Activated CD4-positive, alpha-beta T cell treated with anti-CD3 and anti-CD28 coated beads for 24 hours (primary cell): Measurements from ENCODE around the gene MYO15A.
A peak's percentile ranks its signal among the peaks of the same experiment; 100 is the strongest.

Source experiments
- DNase-seq, 2 donors: peaks; one replicate each; pipeline ENCODE4 v3.0.0-alpha.2; 2020; ENCODE audit warnings: low read depth in 2 of 2

The MYO15A gene

DNA sequence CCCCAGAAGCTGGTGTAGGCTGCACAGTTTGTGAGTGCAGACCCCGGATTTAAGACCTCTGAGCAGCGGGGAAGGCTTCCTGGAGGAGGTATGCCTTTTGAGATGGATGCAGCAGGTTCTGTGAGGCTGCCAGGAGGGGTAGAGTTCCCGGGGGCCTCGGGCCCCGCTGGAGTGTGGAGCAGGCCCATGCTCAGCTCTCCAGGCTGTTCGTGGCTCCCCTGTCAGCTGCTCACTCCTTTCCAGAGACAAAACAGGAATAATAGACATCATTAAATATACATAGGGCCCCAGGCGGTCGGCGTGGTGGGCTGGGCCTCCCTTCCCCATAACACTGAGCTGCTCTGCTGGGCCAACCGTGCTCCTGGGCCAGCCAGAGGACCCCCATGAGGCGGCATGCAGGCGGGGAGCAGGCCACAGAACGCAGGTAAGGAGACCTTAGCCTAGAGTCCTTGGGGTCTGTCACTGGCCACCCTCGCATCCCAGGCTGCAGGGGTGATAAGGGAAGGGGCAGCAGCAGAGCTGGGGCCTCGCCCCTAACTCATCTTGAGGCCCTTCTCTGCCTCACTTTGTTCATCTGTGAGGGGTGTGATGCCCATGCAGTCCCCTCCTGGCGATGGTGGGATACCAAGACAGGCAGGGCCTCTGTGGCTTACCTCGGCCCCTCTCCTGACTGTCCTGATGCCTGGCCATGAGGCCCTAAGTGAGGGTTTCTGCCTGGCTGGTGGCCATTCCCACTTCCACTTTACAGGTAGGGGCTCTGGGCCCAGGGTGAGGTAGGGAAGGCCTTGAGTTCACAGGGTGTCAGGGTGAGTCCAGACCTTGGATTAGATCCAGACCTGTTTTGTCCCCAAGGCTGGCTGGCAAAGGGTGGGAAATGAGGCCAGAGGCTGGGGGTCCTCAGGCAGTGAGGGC, at the start of gene MYO15A:
Gene MYO15A (plus strand): TSS at position 356 of the 912 bp plus-strand sequence. CDS start 10,045 bp downstream, outside the sequence.
- DNase-seq = no peak

- no peak for DNase-seq
These were observed 49.3 kb upstream of the MYO15A start for GRCh38 chr17:18059283-18059682.

DNA sequence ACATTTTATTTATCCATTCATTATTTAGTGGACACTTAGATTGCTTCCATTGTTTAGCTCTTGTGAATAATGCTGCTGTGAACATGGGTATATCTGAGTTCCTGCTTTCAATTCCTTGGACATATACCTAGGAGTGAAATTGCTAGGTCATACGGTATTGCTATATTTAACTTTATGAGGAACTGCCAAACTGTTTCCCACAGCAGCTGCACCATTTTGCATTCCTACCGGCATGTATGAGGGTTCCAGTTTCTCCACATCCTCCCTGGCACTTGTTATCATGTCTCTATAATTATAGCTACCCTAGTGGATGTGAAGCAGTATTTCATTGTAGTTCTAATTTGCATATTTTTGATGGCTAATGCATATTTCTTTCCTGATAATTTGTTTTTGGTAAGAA, 44.5 kb upstream of the MYO15A start:
- no peak for DNase-seq

DNA sequence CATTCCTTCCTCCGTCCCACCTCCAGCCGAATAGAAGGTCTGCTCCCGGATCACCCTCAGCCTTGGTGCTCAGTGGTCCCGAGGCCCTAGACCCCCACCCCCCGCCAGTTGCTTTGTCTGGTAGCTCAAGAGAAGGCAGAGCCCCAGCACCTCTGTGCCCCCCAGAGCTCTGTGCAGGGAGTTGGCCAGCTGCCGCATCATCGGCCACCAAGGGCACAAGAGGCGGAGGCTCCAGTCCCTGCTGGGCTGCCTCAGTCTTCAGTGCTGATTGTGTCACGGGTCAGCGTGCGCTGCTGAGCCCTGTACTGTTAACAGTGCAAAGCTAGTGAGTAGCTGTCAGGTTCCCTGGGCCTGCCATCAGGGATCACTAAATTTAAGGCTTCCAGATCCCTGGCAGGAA, 43.0 kb upstream of the MYO15A start:
- DNase-seq = no peak

GRCh38 chr17:18066866-18067265, 41.7 kb upstream of the MYO15A start:
- DNase-seq = no peak

GRCh38 chr17:18069101-18069500, 39.5 kb upstream of the MYO15A start:
- DNase-seq = no peak

- no peak for DNase-seq
These were observed 37.7 kb upstream of the MYO15A start for GRCh38 chr17:18070861-18071340.

GRCh38 chr17:18071751-18072150, 36.8 kb upstream of the MYO15A start:
- no peak for DNase-seq

DNA sequence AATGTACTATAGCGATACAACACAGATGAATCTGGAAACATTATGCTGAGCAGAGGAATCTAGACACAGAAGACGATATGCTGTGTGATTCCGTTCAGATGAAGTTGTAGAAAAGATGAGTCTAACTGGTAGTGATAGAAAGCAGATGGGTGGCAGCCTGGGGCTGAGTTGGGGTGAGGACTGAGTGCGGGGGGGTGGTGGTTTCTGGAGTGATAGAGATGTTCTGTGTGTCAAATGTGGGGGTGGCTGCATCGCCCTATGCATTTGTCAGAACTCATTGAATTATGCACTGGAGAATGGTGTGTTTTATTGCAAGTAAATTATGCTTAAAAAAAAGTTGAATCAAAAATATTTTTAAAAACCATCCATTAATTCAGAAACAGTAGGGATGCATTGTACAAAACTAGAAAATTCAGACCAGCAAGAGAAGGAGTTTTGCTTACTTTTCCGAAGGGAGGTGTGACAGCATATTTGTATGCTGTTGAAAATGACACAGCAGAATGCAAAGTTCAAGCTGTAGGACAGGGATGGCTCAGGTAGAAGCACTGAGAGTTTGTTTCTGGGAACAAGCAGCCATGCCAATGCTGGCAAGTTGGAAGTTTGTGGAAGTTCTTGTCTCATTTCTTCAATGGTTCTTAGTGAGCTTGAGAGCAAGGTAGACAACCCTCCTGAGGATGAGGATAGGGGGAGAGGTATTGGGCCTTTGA, 33.8 kb upstream of the MYO15A start:
- DNase-seq = no peak

- DNase-seq = no peak
These were observed 31.6 kb upstream of the MYO15A start for GRCh38 chr17:18076936-18077335.

GRCh38 chr17:18079543-18079942, 29.0 kb upstream of the MYO15A start:
- no peak for DNase-seq

DNA sequence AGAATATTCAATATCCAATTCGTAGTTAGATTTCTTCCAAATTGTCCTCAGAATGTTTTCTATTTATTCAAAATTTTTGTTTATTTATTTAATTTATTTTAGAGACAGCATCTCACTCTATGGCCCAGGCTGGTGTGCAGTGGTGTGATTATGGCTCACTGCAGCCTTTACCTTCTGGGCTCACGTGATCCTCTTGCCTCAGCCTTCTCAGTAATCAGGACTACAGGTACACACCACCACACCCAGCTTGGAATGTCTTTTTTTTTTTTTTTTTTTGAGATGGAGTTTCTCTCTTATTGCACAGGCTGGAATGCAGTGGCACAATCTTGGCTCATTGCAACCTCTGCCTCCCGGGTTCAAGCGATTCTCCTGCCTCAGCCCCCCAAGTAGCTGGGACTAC, 24.3 kb upstream of the MYO15A start:
- DNase-seq = no peak

DNA sequence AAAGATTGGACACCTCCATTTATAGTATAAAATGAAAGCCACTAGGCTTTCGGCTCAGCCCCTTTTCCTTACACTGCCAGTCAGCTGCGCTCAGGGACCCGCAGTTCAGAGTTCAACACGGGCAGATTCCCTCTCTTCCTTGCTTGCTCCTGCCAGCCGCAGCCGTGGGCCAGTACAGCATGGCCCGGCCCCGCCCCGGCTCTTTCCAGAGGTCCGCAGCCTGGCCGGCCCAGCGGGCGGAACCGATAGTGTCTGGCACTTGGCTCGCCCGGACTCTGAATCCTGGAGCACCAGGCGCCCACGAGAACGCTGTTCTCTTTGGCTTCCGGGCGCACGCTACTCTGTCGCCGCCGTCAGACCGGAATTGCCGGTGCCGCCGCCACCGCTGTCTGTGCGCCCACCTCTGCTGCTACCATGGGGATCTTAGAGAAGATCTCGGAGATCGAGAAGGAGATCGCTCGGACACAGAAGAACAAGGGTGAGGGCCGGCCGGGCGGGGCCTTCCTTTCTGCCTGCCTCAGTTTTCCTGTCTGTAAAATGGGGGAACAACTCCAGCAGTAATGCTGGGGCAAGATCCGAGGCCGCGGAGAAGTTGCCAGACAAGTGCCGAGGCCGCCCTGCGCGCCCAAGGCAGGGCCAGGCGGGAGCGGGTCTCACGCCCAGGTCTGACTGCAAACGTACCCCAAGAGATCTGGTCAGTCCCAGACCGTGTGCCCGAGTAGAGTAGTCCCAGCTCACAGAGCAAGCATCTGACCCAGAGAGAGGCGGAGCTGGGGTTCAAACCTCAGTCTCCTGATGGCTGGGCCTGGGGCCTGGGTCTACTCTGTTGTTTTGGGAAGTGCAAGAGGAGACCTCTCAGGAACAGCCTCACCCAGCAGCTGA, 20.7 kb upstream of the MYO15A start, which contains the start of gene DRG2:
Gene DRG2 (plus strand): TSS at position 339 of the 882 bp plus-strand sequence. CDS start 76 bp downstream, at position 415.
- DNase-seq = peak; percentile 81 to 90

- no peak for DNase-seq
These were observed 18.9 kb upstream of the MYO15A start for GRCh38 chr17:18089613-18090012.

DNA sequence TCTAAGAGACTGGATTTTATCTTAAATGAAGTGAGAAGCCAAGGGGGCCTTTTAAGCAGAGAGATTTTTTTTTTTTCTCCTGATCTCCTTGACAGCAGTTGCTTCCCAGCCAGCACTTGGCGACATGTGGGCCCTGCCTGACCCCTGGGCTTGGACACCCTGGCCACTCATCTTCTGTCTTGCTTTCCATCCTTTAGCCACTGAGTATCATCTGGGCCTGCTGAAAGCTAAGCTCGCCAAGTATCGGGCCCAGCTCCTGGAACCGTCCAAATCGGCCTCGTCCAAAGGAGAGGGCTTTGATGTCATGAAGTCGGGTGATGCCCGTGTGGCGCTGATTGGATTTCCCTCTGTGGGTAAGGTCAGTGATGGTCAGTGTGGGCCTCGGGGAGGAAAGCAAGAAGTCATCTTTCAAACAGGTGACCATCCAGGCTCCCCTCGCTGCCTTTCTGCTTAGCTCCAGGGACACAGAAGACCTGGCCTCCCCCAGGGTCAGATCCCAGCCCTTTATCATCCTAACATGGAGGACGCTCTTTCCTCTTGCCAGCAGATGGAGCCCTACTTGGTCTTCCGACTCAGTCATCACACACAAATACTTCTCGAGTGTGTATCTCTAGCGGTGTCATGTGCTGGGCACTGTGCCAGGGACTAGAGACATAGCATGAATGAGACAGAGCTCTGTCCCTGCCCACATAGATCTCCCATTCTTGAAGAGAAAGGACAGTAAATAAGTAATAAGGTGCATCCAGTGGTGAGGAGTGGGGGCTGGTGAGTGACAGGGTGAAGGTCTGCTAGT, 14.7 kb upstream of the MYO15A start:
- DNase-seq = no peak

DNA sequence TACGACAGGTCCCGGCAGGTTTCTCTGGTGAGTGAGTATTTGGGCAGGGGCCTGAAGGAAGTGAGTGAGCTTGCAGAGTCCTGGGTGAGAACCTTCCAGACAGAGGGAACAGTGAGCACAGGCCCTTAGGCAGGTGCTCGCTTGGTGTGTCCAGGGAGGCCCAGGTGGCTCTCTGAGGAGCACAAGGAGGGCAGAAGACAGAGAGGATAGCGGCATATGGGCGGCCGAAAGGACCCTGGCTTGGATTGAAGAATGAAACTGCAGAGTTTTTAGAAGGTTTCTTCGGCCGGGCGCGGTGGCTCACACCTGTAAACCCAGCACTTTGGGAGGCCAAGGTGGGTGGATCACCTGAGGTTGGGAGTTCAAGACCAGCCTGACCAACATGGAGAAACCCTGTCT, 14.1 kb upstream of the MYO15A start:
- DNase-seq = no peak

GRCh38 chr17:18099516-18099915, 9.0 kb upstream of the MYO15A start:
- DNase-seq = no peak

- no peak for DNase-seq
These were observed 7.9 kb upstream of the MYO15A start for GRCh38 chr17:18100616-18101015.

DNA sequence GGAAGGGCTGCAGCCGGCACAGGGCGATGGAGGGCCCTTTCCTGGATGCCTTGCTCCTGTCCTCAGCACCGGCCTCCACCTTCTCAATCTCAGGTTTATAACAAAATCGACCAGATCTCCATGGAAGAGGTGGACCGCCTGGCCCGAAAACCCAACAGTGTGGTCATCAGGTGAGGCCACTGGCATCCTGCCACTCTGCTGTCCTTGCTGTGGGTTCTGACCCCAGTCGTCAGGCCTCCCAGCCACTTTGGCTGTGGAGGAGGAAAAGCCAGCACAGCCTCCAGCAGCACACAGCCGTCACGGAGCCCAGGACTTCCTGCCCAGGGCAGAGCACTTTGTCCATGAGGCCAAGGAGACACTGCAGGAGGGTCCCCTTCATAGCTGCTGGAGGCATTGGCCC, 6.7 kb upstream of the MYO15A start:
- no peak for DNase-seq

DNA sequence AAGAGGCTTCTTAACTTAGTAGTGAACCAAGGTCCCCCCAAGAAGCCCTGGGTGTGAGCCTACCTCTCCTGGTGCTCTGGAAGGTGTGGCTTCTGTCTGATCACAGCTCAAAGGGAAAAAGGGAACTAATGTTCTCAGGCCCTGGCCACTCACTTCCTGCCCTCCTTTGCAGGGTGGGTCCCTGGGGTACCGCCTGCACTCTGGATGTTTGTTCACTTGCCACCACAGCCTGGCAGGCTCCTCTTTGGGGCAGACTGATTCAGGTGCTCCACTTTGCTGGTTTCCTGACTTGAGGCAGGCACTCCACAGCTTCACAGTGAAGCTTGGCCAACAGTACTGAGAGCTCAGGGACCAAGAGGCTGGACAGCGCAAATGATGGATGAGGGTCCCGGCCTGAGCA, 5.9 kb upstream of the MYO15A start:
- DNase-seq = no peak

GRCh38 chr17:18105027-18105426, 3.5 kb upstream of the MYO15A start:
- DNase-seq = no peak
